ENCODE results near the gene PFN2.
"Not testable (repeated sequence)": the region's sequence is repeated elsewhere in the genome, so short reads cannot be mapped to it uniquely, and the experiment has no call there.

Gene PFN2

GRCh38 chr3:149969110-149969939, 1.4 kb downstream of the PFN2 start:
- no peak for DNase-seq (ENCODE audit: low read depth in 4 of 4, low spot score in 1 of 4)

GRCh38 chr3:149968216-149968615, 2.5 kb downstream of the PFN2 start:
- no peak for DNase-seq (ENCODE audit: low read depth in 4 of 4, low spot score in 1 of 4)

GRCh38 chr3:149967086-149967685, 3.5 kb downstream of the PFN2 start:
- no peak for DNase-seq (ENCODE audit: low read depth in 4 of 4, low spot score in 1 of 4)

- DNase-seq (ENCODE audit: low read depth in 4 of 4, low spot score in 1 of 4) = no peak
Observed at GRCh38 chr3:149965278-149965677, 5.4 kb downstream of the PFN2 start.

- no peak for DNase-seq (ENCODE audit: low read depth in 4 of 4, low spot score in 1 of 4)
Observed at GRCh38 chr3:149964291-149964690, 6.4 kb downstream of the PFN2 start.

- DNase-seq (ENCODE audit: low read depth in 4 of 4, low spot score in 1 of 4) = no peak
Observed at GRCh38 chr3:149963485-149963884, 7.2 kb downstream of the PFN2 start.

- DNase-seq (ENCODE audit: low read depth in 4 of 4, low spot score in 1 of 4) = no peak
Observed at GRCh38 chr3:149959443-149959842, 11.3 kb downstream of the PFN2 start.

- no peak for DNase-seq (ENCODE audit: low read depth in 4 of 4, low spot score in 1 of 4)
Observed at GRCh38 chr3:149958171-149958796, 12.4 kb downstream of the PFN2 start.

GRCh38 chr3:149957361-149958125, 13.2 kb downstream of the PFN2 start:
- no peak for DNase-seq (ENCODE audit: low read depth in 4 of 4, low spot score in 1 of 4)

GRCh38 chr3:149955449-149955848, 15.2 kb downstream of the PFN2 start:
- DNase-seq (ENCODE audit: low read depth in 4 of 4, low spot score in 1 of 4) = no peak

- DNase-seq (ENCODE audit: low read depth in 4 of 4, low spot score in 1 of 4) = no peak
Observed at GRCh38 chr3:149954812-149955211, 15.9 kb downstream of the PFN2 start.

GRCh38 chr3:149949181-149949580, 21.5 kb downstream of the PFN2 start:
- no peak for DNase-seq (ENCODE audit: low read depth in 4 of 4, low spot score in 1 of 4)

GRCh38 chr3:149947231-149947630, 23.5 kb downstream of the PFN2 start:
- no peak for DNase-seq (ENCODE audit: low read depth in 4 of 4, low spot score in 1 of 4)

GRCh38 chr3:149943966-149944365, 26.7 kb downstream of the PFN2 start:
- DNase-seq (ENCODE audit: low read depth in 4 of 4, low spot score in 1 of 4) = not testable (repeated sequence)

GRCh38 chr3:149942409-149942808, 28.3 kb downstream of the PFN2 start:
- DNase-seq (ENCODE audit: low read depth in 4 of 4, low spot score in 1 of 4) = no peak

GRCh38 chr3:149941946-149942345, 28.7 kb downstream of the PFN2 start:
- DNase-seq (ENCODE audit: low read depth in 4 of 4, low spot score in 1 of 4) = no peak

GRCh38 chr3:149941186-149941585, 29.5 kb downstream of the PFN2 start:
- no peak for DNase-seq (ENCODE audit: low read depth in 4 of 4, low spot score in 1 of 4)

GRCh38 chr3:149938392-149939055, 32.2 kb downstream of the PFN2 start:
- DNase-seq (ENCODE audit: low read depth in 4 of 4, low spot score in 1 of 4) = not testable (repeated sequence)

- peak; percentile 4 to 13 (median 11) for DNase-seq (ENCODE audit: low read depth in 4 of 4, low spot score in 1 of 4)
Observed at GRCh38 chr3:149936812-149937230, 33.9 kb downstream of the PFN2 start.

GRCh38 chr3:149934524-149934923, 36.2 kb downstream of the PFN2 start:
- no peak for DNase-seq (ENCODE audit: low read depth in 4 of 4, low spot score in 1 of 4)

- no peak for DNase-seq (ENCODE audit: low read depth in 4 of 4, low spot score in 1 of 4)
Observed at GRCh38 chr3:149933858-149934257, 36.8 kb downstream of the PFN2 start.

All from stimulated activated CD4-positive, alpha-beta T cell treated with anti-CD3 and anti-CD28 coated beads, Interleukin-1b, Interleukin-23, amount 100 ng/mL, for 24 hours (primary cell).